Bronchial epithelial cell (primary cell): ENCODE data around the gene SDCBP2. TPM values are rescaled to one million over a fixed set of nuclear protein-coding genes. Genes with fewer than 3 reads are reported as not detected.

Source experiments
- DNase-seq: peaks from one replicate; pipeline ENCODE4 v3.0.0-alpha.2; 2010; ENCODE audit warnings: low read depth
- FAIRE-seq: peaks from 2 replicates; lab custom pipeline; 2011; peaks lifted over from hg19 to GRCh38; lab: Jason Lieb, UNC
- H3K27me3 ChIP-seq: 2 replicates; pipeline ENCODE4 v1.5.1; 2011; ENCODE audit warnings: low read length; ENCODE audit not compliant: control insufficient read depth, insufficient read depth
- H3K36me3 ChIP-seq: 2 replicates; pipeline ENCODE4 v1.5.1; 2011; ENCODE audit warnings: low read length; ENCODE audit not compliant: control insufficient read depth, insufficient read depth
- H3K4me3 ChIP-seq: 2 replicates; pipeline ENCODE4 v1.5.1; 2011; ENCODE audit warnings: mild to moderate bottlenecking, low read depth, low read length, control low read depth
- total RNA-seq: library from RNA; depleted of rRNA; stranded (reverse); fragments of >200 nt; gene quantifications from 2 replicates; pipeline ENCODE4 v1.2.1, GENCODE V29; 2014
- TF ChIP-seq, protein P1 (sequence below): IDR thresholded peaks from 2 replicates; pipeline ENCODE4 v1.5.1; 2011; ENCODE audit warnings: mild to moderate bottlenecking, moderate library complexity, low read length, control low read depth, inconsistent platforms; ENCODE audit not compliant: insufficient read depth, severe bottlenecking

Gene SDCBP2
- total RNA-seq, 1 donor from 2014 or later: 96.4 TPM

GRCh38 chr20:1307571-1307971 lies 21.4 kb downstream of the SDCBP2 start:
- H3K27me3 ChIP-seq: no peaks in the 10 kb centered on the region
- FAIRE-seq: no peak
- H3K36me3 ChIP-seq: peaks cover 18% of the 10 kb centered on the region
- DNase-seq: no peak
- TF ChIP-seq, protein P1, sequence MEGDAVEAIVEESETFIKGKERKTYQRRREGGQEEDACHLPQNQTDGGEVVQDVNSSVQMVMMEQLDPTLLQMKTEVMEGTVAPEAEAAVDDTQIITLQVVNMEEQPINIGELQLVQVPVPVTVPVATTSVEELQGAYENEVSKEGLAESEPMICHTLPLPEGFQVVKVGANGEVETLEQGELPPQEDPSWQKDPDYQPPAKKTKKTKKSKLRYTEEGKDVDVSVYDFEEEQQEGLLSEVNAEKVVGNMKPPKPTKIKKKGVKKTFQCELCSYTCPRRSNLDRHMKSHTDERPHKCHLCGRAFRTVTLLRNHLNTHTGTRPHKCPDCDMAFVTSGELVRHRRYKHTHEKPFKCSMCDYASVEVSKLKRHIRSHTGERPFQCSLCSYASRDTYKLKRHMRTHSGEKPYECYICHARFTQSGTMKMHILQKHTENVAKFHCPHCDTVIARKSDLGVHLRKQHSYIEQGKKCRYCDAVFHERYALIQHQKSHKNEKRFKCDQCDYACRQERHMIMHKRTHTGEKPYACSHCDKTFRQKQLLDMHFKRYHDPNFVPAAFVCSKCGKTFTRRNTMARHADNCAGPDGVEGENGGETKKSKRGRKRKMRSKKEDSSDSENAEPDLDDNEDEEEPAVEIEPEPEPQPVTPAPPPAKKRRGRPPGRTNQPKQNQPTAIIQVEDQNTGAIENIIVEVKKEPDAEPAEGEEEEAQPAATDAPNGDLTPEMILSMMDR: no peak
- no peak overlapping the region for H3K4me3 ChIP-seq

- Histone ChIP-seq H3K27me3 (no peaks in the 10 kb centered on the region), H3K4me3 (no peak overlapping the region), H3K36me3 (peaks cover 15% of the 10 kb centered on the region)
- TF ChIP-seq, protein P1: no peak
- DNase-seq (no peak), FAIRE-seq (no peak)
Observed at GRCh38 chr20:1307171-1307570, 21.8 kb downstream of the SDCBP2 start.

DNA sequence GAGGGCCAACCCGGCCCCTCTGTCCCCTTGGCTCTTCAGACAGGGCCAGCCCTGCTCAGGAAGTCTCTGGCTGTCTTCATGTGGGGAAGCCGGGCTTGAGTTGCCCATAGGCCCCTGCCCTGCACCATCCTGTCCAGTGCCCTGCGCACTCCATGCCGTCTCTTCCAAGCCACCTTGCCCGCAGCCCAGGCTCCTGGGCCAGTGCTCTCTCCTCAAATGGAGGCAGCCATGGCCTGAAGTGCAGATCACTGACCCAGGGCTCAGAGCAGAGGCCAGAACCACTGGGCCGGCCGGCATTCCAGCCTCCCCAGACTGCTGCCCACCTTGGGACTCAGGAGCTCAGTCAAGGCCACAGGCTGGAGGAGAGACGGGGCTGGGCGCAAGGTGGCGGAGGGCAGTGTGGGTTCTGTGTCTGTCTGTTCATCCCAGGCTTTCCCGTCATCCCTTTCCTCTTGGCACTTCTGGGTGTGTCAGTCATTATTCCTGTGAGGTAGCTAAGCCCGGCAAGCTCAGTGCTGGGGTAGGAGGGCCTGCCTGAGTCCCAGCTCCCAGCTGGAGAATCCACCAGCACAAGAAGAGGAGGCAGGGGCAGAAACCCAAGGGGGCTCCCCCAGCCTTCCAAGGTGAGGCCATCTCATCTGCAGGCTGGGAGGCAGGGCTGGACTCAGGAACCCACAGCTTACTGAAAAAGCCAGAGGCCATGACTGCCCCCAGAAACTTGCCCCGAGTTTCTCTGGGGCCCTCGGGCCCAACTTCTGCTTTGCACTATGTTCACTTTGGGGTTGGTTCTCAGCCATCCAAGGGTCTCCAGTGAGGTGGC lies 22.4 kb downstream of the SDCBP2 start:
- Histone ChIP-seq H3K27me3 (no peaks in the 10 kb centered on the region), H3K4me3 (no peak overlapping the region), H3K36me3 (peaks cover 14% of the 10 kb centered on the region)
- DNase-seq (no peak), FAIRE-seq (no peak)
- TF ChIP-seq, protein P1: no peak

GRCh38 chr20:1305712-1306111 lies 23.2 kb downstream of the SDCBP2 start:
- no peaks in the 10 kb centered on the region for H3K27me3 ChIP-seq
- H3K36me3 ChIP-seq: peaks cover 9% of the 10 kb centered on the region
- TF ChIP-seq, protein P1: no peak
- H3K4me3 ChIP-seq: no peak overlapping the region
- FAIRE-seq: no peak
- DNase-seq: no peak

- FAIRE-seq (peak; percentile 32), DNase-seq (no peak)
- no peaks in the 10 kb centered on the region for H3K27me3 ChIP-seq
- peaks cover 6% of the 10 kb centered on the region for H3K36me3 ChIP-seq
- TF ChIP-seq, protein P1: no peak
- H3K4me3 ChIP-seq: no peak overlapping the region
Observed at GRCh38 chr20:1304710-1305515, 24.0 kb downstream of the SDCBP2 start.
